ENCODE data around the gene PPP6C. TPM values are rescaled to one million over a fixed set of nuclear protein-coding genes. Genes with fewer than 3 reads are reported as not detected.

PPP6C gene
- total RNA-seq, 1 experiment from 2014 or later = 40.7 TPM

DNA sequence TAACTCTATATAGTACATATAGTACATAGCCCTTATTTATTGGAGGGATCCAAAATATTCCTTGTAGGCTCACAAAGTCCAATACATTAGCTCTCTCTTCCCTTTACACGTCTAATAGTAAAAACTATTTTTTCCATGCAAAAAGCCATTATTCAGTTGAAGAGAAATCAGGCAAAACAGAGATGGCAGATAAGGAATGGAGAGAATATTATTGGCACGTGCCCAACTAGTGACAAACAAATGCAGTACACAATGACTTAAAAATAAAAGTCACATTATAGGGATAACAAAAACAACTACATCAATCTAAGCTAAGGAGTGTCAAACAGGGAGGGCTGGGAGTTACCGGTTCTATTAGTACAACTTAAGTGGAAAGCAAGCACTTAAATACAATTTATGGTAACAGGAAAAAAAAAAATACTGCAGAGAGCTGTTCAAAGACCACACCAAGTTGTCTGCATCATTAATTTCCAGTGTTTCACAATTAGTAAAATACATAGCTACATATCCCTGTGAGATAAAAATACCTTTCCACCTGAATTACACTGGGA, 42.1 kb downstream of the PPP6C start:
- Mint-ChIP-seq H3K4me1 (ENCODE audit: insufficient read depth, unreplicated experiment) (peaks cover 17% of the 10 kb centered on the region), H3K9me3 (ENCODE audit: unreplicated experiment) (no peaks in the 10 kb centered on the region), H3K4me3 (ENCODE audit: unreplicated experiment) (no peak overlapping the region), H3K27ac (ENCODE audit: low read depth, unreplicated experiment) (no peak overlapping the region), H3K36me3 (ENCODE audit: insufficient read depth, unreplicated experiment) (peaks cover 46% of the 10 kb centered on the region), H3K27me3 (ENCODE audit: insufficient read depth, unreplicated experiment) (no peaks in the 10 kb centered on the region)
- no TSS peak for BruUV-seq (replicated peaks)
- TF ChIP-seq, protein P1, sequence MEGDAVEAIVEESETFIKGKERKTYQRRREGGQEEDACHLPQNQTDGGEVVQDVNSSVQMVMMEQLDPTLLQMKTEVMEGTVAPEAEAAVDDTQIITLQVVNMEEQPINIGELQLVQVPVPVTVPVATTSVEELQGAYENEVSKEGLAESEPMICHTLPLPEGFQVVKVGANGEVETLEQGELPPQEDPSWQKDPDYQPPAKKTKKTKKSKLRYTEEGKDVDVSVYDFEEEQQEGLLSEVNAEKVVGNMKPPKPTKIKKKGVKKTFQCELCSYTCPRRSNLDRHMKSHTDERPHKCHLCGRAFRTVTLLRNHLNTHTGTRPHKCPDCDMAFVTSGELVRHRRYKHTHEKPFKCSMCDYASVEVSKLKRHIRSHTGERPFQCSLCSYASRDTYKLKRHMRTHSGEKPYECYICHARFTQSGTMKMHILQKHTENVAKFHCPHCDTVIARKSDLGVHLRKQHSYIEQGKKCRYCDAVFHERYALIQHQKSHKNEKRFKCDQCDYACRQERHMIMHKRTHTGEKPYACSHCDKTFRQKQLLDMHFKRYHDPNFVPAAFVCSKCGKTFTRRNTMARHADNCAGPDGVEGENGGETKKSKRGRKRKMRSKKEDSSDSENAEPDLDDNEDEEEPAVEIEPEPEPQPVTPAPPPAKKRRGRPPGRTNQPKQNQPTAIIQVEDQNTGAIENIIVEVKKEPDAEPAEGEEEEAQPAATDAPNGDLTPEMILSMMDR (IDR thresholded peaks at IDR 0.05; ENCODE audit: unreplicated experiment) = no peak
- POLR2A ChIA-PET = interaction anchor here (0.6 to 2.4 kb wide), 6 partner anchors 9 to 378 kb away, joined by 3 to 9 read pairs (median 4); partner anchors contain the start of gene HSPA5
- intact Hi-C loops (cut with micrococcal nuclease) = no loop called here
- DNase-seq (ENCODE audit: unreplicated experiment) = no peak
- CTCF ChIA-PET = interaction anchor here (0.6 to 0.8 kb wide), 3 partner anchors 20 to 292 kb away, joined by 3 to 4 read pairs (median 3); no protein-coding TSS in a partner anchor

DNA sequence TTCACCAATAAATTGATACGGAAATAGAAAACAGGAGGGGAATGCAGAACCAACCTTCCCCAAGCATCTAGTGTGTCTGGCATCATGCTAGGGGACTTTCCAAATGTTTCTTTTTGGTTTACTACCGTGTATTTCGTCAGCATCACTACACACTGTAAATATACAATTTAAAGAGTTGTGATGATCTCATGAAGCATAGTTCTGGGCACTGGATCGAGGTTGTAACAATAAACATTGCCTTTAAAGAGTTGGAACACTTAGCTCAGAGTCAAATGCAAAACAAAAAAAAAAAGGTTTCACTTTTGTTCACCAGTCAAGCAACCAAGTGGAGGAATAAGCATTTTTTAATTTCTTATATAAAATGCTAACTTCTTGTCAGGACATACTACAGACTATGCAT, 43.4 kb downstream of the PPP6C start:
- Mint-ChIP-seq H3K27ac (ENCODE audit: low read depth, unreplicated experiment) (no peak overlapping the region), H3K9me3 (ENCODE audit: unreplicated experiment) (no peaks in the 10 kb centered on the region), H3K4me3 (ENCODE audit: unreplicated experiment) (no peak overlapping the region), H3K36me3 (ENCODE audit: insufficient read depth, unreplicated experiment) (peaks cover 34% of the 10 kb centered on the region), H3K27me3 (ENCODE audit: insufficient read depth, unreplicated experiment) (no peaks in the 10 kb centered on the region), H3K4me1 (ENCODE audit: insufficient read depth, unreplicated experiment) (peaks cover 21% of the 10 kb centered on the region)
- intact Hi-C loops (cut with micrococcal nuclease) = no loop called here
- DNase-seq (ENCODE audit: unreplicated experiment) = peak; percentile 52
- ChIA-PET CTCF (interaction anchor here (0.6 to 0.8 kb wide), 2 partner anchors 18 to 200 kb away, joined by 3 read pairs; no protein-coding TSS in a partner anchor), POLR2A (interaction anchor here (0.7 to 2.4 kb wide), 4 partner anchors 13 to 95 kb away, joined by 3 to 9 read pairs (median 6); partner anchors contain the start of genes HSPA5 and RABEPK)
- no TSS peak for BruUV-seq (replicated peaks)
- TF ChIP-seq, protein P1 (IDR thresholded peaks at IDR 0.05; ENCODE audit: unreplicated experiment) = no peak

DNA sequence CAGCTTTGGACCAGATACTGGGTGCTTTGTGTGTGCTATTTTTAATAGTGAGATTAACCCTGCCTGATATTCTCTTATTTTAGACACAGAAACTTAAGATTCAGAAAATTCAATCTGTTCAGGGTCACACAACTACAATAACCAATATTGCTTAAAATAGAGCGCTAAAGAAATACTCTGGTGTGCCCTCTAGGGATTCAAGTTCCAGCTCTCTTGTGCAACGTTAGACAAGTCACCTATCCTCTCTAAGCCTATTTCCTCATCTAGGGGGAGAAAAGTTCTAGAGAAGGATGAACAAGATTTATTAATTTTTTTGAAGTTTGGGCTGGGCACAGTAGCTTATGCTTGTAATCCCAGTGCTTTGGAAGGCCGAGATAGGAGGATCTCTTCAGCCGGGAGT, 44.2 kb downstream of the PPP6C start:
- TF ChIP-seq, protein P1 (IDR thresholded peaks at IDR 0.05; ENCODE audit: unreplicated experiment) = no peak
- intact Hi-C loops (cut with micrococcal nuclease) = no loop called here
- ChIA-PET CTCF (interaction anchor here (0.6 to 0.8 kb wide), 2 partner anchors 18 to 31 kb away, joined by 3 read pairs; no protein-coding TSS in a partner anchor), POLR2A (interaction anchor here (0.7 to 2.4 kb wide), 4 partner anchors 9 to 198 kb away, joined by 3 to 9 read pairs (median 4); partner anchors contain the start of gene HSPA5)
- Mint-ChIP-seq H3K27me3 (ENCODE audit: insufficient read depth, unreplicated experiment) (no peaks in the 10 kb centered on the region), H3K36me3 (ENCODE audit: insufficient read depth, unreplicated experiment) (peaks cover 26% of the 10 kb centered on the region), H3K27ac (ENCODE audit: low read depth, unreplicated experiment) (no peak overlapping the region), H3K4me3 (ENCODE audit: unreplicated experiment) (no peak overlapping the region), H3K9me3 (ENCODE audit: unreplicated experiment) (no peaks in the 10 kb centered on the region), H3K4me1 (ENCODE audit: insufficient read depth, unreplicated experiment) (peaks cover 21% of the 10 kb centered on the region)
- DNase-seq (ENCODE audit: unreplicated experiment) = peak; percentile 61
- BruUV-seq (replicated peaks) = no TSS peak

DNA sequence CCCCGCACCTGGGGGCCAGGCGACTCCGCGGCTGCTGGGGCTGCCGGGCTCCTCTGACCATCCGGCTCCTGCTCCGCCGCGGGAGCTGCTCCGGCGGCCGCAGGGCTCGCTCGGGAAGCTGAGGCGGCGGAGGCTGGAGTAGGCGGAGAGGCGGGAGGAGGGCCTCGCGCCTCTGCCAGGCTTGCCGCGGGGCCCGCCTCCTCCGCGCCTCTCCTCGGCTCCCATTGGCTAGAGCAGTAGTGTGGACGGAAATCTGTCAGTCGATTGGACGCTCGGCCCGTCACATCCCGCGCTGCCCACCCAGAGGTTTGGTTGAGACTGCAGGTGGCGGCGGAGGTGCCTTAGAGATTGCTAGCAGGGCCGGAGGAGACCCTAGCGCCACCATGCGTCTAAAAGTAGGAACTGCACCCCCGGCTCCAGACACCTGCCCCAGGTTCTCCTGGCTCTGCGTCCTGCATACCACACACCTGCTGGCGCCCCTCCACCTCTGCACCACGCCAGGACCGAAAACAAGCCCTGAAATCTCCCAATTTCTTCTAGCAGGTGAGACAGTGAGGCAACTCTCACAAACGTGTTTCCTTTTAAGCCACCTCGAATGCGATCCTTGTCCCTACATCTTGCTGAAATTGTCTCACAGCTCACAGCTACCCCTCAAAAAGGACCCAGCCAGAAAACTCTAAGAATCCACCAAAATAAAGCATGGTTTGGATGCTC, 46.1 kb downstream of the PPP6C start, which contains the start of gene SCAI:
Gene SCAI, minus strand, starts transcription at position 152 of the 714 bp plus-strand sequence. Its CDS starts 91 bp downstream, at position 61.
- no peaks in the 10 kb centered on the region for H3K27me3 Mint-ChIP-seq (ENCODE audit: insufficient read depth, unreplicated experiment)
- H3K4me1 Mint-ChIP-seq (ENCODE audit: insufficient read depth, unreplicated experiment) = peaks cover 21% of the 10 kb centered on the region
- H3K4me3 Mint-ChIP-seq (ENCODE audit: unreplicated experiment) = peak within 1 kb of the TSS; percentile 95
- no TSS peak for BruUV-seq (replicated peaks)
- TF ChIP-seq, protein P1 (IDR thresholded peaks at IDR 0.05; ENCODE audit: unreplicated experiment) = peak; percentile 96
- no peaks in the 10 kb centered on the region for H3K9me3 Mint-ChIP-seq (ENCODE audit: unreplicated experiment)
- ChIA-PET CTCF (interaction anchor here (0.5 to 1.5 kb wide), 14 partner anchors 11 to 1276 kb away, joined by 3 to 5 read pairs (median 4); no protein-coding TSS in a partner anchor), POLR2A (interaction anchor here (0.5 to 2.1 kb wide), 16 partner anchors 11 to 736 kb away, joined by 3 to 9 read pairs (median 3); partner anchors contain the start of genes ARPC5L, NR6A1 and RPL35)
- H3K36me3 Mint-ChIP-seq (ENCODE audit: insufficient read depth, unreplicated experiment) = peaks cover 25% of the 10 kb centered on the region
- peak; percentile 99 for DNase-seq (ENCODE audit: unreplicated experiment)
- peak within 1 kb of the TSS; percentile 85 for H3K27ac Mint-ChIP-seq (ENCODE audit: low read depth, unreplicated experiment)
- intact Hi-C loops (cut with micrococcal nuclease) = loop anchor here (1.0 to 5.0 kb wide), 4 partner anchors 202 to 373 kb away; partner anchors contain the start of genes GOLGA1 and NR6A1

All from MCF 10A (cell line).